GM19452 (cell line): Measurements from ENCODE around the gene OTUD5.

Experiments
- ATAC-seq: cut with Tn5 transposase; IDR thresholded peaks from one replicate; pipeline ENCODE4 v1.9.1; 2021; ENCODE audit not compliant: unreplicated experiment

OTUD5 gene

GRCh38 chrX:48911412-48912182, 45.8 kb downstream of the OTUD5 start, which contains the start of gene SLC35A2:
TSS of gene SLC35A2 (minus strand) at chrX:48911646. CDS start at chrX:48911636, 10 bp downstream.
- no peak for ATAC-seq

GRCh38 chrX:48910926-48911411, 46.4 kb downstream of the OTUD5 start:
- no peak for ATAC-seq

- no peak for ATAC-seq
Observed at GRCh38 chrX:48909703-48910294, 47.6 kb downstream of the OTUD5 start.

GRCh38 chrX:48908600-48908999, 48.8 kb downstream of the OTUD5 start:
- no peak for ATAC-seq

GRCh38 chrX:48905090-48905790, 52.2 kb downstream of the OTUD5 start:
- ATAC-seq = no peak

- no peak for ATAC-seq
Observed at GRCh38 chrX:48904626-48905025, 52.8 kb downstream of the OTUD5 start.

GRCh38 chrX:48904180-48904579, 53.2 kb downstream of the OTUD5 start:
- no peak for ATAC-seq

- ATAC-seq = no peak
Observed at GRCh38 chrX:48903290-48903689, 54.1 kb downstream of the OTUD5 start.

GRCh38 chrX:48902776-48903175, 54.6 kb downstream of the OTUD5 start:
- ATAC-seq = no peak

GRCh38 chrX:48902135-48902534, 55.3 kb downstream of the OTUD5 start:
- no peak for ATAC-seq

GRCh38 chrX:48901069-48901468, 56.3 kb downstream of the OTUD5 start:
- ATAC-seq = no peak

- ATAC-seq = no peak
Observed at GRCh38 chrX:48899078-48899410, 58.4 kb downstream of the OTUD5 start.

GRCh38 chrX:48897625-48898306, 59.6 kb downstream of the OTUD5 start, which contains the start of the genes PQBP1 and TIMM17B:
TSS of gene PQBP1 (plus strand) at chrX:48897930. CDS start at chrX:48898510, 580 bp downstream.
TSS of gene TIMM17B (minus strand) at chrX:48897768. CDS start at chrX:48897749, 19 bp downstream.
- peak; percentile 87 for ATAC-seq

- ATAC-seq = peak; percentile 17
Observed at GRCh38 chrX:48897157-48897624, 60.2 kb downstream of the OTUD5 start.

- no peak for ATAC-seq
Observed at GRCh38 chrX:48896611-48897011, 60.8 kb downstream of the OTUD5 start.

GRCh38 chrX:48894891-48895290, 62.5 kb downstream of the OTUD5 start:
- ATAC-seq = no peak

- ATAC-seq = no peak
Observed at GRCh38 chrX:48893556-48894348, 63.7 kb downstream of the OTUD5 start.

- no peak for ATAC-seq
Observed at GRCh38 chrX:48892896-48893295, 64.5 kb downstream of the OTUD5 start.

GRCh38 chrX:48891402-48892288, 65.8 kb downstream of the OTUD5 start:
- ATAC-seq = peak; percentile 82
